ENCODE measurements around the gene ALDH16A1.
"Not testable (repeated sequence)": the region's sequence is repeated elsewhere in the genome, so short reads cannot be mapped to it uniquely, and the experiment has no call there.

The ALDH16A1 gene

DNA sequence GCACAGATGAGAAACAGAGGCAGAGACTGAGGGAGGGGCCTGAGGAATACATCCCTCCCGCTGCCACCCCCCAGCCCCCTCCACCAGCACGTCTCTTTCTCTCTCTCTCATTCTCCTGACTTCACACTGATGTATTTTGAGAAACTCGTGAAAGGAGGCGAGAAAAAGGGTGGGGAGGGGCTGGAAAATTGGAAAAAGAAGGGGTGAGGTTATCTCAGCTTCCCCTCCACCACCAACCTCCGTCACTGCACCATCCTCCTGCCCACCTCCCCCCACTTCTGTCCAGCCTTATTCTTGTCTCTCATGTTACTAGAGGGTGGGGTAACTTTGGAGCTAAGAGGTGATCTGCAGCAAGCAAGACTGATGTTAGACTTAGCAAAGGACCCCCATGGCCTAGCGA lies 13.2 kb upstream of the ALDH16A1 start:
- DNase-seq: peak in 18 of 58 donors; percentile 6 to 59 (median 29)

- no peak for DNase-seq
These were observed 12.4 kb upstream of the ALDH16A1 start for GRCh38 chr19:49440439-49441209.

DNA sequence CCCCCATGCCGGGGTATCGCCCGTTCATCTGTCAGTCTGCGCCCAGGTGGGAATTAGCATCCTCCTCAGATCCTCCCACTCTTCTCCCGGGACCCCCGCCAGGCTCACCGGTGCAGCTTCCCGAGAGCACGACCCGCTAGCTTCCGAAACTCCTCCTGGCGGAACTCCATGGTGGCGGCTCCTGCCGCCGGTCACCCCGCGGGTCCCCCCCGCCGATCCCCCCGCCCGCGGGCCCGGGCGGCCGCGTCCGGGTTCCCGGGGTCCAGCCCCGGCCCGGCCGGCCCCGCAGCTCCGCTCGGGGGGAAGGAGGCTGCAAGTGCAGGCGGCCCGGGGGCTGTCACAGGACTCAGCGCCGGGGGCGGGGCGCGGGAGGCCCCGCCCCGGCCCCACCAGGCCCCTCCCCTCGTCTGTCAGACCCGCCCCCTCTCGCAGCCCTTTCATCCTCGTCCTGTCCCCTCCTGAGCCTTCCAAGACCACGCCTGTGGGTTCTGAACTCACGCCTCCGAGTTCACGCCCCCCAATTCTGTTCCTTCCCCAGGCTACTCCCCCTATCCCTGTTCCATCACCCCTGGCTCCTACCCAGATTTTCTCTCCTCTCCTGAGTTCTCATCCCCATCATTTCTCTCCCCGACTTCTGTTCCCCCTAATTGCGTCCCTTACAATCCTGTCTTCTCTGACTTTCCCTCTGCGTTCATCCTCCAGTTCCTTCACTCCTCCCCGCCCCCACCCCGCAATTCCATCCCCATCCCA lies 11.6 kb upstream of the ALDH16A1 start, which contains the start of gene SLC17A7:
TSS of gene SLC17A7 (minus strand) at position 318 of the 750 bp plus-strand sequence. CDS start at position 170, 148 bp downstream.
- DNase-seq: peak in 13 of 58 donors; percentile 13 to 68 (median 32)

DNA sequence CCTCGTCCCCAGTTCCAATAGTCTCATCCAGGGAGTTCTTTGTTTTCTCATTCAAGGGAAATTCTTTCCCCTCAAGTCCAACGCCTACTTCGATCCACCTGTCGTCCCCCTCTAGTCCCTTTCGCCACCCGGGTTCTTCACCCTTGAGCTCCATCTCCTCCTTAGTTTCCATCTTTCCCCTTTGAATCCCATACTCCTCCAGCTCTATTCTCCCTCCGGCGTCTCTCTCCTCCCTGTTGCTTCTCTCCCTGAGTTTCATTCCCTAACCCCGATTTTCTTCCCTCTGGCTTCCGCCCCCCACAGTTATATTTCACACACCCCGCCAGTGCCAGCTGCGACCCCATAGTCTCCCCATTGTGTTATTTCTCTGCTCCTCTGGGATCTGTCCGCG lies 11.1 kb upstream of the ALDH16A1 start:
- no peak for DNase-seq

- DNase-seq: peak in 14 of 58 donors; percentile 13 to 70 (median 42)
These were observed 10.7 kb upstream of the ALDH16A1 start for GRCh38 chr19:49442354-49442753.

- peak in 35 of 58 donors; percentile 21 to 77 (median 48) for DNase-seq
These were observed 10.2 kb upstream of the ALDH16A1 start for GRCh38 chr19:49442771-49443365.

- peak; percentile 69 to 98 (median 92) for DNase-seq
These were observed 9.5 kb upstream of the ALDH16A1 start for GRCh38 chr19:49443366-49444099.

DNA sequence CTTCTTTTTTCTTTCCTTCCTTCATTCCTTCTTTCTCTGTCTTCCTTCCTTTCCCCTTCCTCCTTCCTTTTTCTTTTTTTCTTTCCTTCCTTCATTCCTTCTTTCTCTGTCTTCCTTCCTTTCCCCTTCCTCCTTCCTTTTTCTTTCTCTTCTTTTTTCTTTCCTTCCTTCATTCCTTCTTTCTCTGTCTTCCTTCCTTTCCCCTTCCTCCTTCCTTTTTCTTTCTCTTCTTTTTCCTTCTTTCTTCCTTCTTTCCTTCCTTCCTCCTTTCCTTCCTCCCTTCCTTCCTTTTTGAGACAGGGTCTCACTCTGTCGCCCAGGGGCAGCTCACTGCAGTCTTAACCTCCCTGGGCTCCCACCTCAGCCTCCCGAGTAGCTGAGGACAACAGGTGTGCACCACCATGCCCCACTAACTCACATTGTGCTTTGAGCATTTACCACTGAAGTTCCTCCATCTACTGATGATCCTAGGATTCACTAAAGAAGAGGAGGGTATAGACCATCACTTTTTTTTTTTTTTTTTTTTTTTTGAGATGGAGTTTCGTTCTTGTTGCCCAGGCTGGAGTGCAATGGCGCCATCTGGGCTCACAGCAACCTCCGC lies 8.8 kb upstream of the ALDH16A1 start:
- DNase-seq: not testable (repeated sequence)

DNA sequence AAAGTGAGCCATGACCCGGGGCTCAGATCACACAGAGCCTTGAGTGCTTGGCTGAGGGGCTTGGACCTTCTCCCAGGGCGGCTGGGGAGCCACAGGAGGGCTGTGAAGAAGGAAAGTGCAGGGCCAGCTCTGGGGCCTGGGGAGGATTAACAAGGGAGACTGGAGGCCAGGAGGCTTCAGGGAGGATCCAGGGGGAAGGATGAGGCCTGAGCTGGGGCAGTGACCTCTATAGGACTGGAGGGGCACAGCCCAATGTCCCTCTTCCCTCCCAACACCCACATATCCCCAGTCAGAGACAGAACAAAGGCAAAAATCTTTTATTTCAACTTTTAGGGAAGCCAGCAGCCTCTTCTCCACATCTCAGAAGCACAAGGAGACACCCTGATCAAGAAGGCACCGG lies 7.0 kb upstream of the ALDH16A1 start:
- DNase-seq: no peak

DNA sequence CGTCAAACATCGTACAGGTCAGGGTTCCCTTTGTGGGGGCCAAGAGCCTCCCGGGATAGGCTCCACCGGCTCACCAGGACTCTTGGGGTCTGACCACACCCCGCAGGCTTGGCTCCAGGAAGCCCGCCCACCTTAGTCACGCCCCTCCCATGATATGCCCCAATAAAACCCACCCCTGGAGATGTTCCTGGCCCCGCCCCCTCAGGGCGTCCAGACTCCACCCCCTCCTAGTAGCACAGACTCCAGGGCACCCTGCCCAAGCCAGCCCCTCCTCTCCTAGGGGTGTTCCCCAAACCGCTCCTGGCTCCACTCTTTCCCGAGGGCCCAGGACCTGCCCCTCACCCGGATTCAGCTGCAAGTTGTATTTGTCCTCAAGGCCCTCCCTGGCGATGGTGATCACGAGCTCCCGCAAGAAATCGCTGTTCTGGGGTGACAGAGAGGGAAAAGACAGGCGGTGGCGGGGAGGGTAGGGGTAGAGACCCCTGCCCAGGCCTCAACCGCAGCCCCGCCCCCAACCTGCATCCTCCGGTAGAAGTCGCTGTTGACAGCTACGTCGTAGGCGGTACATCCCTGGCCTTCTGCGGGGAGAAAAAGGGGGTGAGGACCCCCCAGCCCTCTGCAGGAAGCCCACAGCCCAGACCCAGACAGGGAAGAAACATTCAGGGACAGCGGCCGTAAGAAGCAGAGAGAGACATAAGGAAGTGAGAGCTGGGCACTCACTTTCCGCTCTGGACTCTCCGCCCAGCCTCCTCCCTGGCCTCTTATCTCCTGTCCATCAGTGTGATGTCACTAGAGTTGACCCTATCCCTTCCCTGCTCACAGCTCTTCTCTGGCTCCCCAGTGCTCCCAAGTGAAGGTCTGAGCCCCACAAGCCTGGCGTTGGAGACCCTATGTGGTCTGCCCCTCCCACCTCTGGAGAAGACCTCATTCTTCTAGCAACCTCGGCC lies 5.3 kb upstream of the ALDH16A1 start:
- DNase-seq: peak in 2 of 58 donors; percentile 10 to 18

DNA sequence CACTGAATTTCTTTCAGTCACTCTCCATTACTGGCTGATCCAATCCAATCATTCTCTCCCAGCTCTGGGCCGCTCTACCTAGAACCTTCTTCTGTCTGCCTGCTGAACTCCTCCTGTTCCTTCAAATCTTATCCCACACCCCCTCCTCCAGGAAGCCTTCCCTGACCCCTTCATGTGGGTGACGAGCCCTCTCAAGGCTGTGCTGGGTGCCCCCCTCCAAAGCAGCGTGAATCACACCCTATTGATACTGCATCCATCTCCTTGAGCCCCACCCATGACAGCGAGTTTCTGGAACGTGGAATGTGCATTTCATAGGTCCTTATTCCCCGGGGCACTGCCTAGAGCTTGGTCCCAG lies 4.6 kb upstream of the ALDH16A1 start:
- no peak for DNase-seq

DNA sequence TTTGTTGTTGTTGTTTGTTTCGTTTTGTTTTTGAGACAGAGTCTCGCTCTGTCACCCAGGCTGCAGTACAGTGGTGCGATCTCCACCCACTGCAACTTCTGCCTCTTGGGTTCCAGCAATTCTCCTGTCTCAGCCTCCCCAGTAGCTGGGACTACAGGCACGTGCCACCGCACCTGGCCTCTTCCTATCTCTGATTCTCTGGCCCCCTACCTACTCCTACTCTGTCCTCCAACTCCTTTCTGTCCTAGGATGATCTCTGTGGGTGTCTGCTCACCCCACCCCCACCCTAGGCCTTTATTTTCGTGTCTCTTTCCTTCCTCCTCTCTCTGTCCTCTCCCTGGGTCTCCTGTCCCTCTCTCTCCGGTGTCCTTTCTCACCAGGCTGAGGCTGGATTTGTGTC lies 2.6 kb upstream of the ALDH16A1 start:
- DNase-seq: no peak

- DNase-seq: peak; percentile 32 to 99 (median 94)
These were observed 1.4 kb upstream of the ALDH16A1 start, which contains the start of gene PIH1D1 for GRCh38 chr19:49451430-49452181. Gene PIH1D1 (minus strand): TSS chr19:49451814. CDS start chr19:49451574, 240 bp downstream.

DNA sequence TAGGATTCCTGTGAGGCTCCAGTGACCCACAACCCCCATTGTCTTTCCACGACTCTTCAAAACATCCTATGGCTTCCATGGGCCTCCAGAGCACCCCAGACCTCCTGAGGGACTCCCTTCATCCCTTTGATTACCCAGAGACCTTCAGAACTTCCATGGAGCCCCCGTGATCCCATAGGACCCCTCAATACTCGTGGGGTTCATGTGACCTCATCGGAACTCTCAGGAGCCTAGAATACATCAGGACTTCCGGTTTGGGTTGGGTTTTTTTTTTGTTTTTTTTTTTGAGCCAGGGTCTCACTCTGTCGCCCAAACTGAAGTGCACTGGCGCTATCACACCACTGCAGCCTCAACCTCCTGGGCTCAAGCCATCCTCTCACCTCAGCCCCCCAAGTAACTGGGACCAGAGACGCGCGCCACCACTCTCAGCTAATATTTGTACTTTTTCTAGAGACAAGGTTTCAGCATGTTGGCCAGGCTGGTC lies 774 bp downstream of the ALDH16A1 start:
- DNase-seq: no peak

DNA sequence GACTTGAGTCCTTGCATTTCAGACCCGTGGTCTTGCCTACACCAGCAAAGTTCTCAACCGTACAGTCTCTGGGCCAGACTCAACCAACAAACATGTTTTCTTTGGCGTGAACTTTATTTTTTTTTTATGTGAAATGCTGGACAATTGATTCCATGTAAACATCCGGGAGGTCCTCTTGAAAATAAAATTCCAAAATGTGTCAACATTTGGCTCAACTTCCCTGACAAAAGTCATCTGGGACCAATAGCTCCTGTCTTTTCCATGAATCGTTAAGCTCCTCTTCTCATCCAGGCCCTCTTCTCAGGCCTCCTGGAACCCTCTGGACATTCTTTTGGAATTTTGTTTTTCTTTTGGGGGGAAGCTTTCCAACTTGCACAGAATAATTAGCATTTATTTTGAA lies 2.7 kb downstream of the ALDH16A1 start:
- no peak for DNase-seq

GRCh38 chr19:49456326-49456725 lies 3.3 kb downstream of the ALDH16A1 start:
- no peak for DNase-seq

- no peak for DNase-seq
These were observed 5.5 kb downstream of the ALDH16A1 start for GRCh38 chr19:49458567-49458903.

DNA sequence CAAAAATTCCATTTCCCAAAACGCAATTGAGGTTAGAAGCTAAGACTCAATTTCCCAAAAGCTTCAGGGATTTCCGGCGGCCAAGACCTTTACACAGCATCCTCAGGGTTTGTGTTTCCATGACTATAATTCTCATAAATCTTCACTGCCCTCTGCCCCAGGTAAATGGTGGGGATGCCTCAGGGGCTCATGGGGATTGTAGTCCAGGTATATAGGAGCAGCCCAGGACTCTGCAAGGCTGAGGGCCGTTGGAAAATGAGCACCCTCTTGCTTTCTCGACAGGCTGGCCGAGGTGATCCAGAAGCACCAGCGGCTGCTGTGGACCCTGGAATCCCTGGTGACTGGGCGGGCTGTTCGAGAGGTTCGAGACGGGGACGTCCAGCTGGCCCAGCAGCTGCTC lies 6.4 kb downstream of the ALDH16A1 start:
- no peak for DNase-seq

- not testable (repeated sequence) for DNase-seq
These were observed 8.1 kb downstream of the ALDH16A1 start for GRCh38 chr19:49461130-49461529.
